Sigmoid colon (tissue), 3 donors: ENCODE results near the gene GARRE1.
"Not testable (repeated sequence)": the region's sequence is repeated elsewhere in the genome, so short reads cannot be mapped to it uniquely, and the experiment has no call there.

ENCODE experiments used
- POLR2A ChIP-seq, 2 donors: fragments of 450-650 bp; IDR thresholded peaks; one replicate each; pipeline ENCODE4 v1.6.1; 2016; ENCODE audit warnings: antibody characterized with exemption in 2 of 2, mild to moderate bottlenecking in 2 of 2, moderate library complexity in 2 of 2
- TF ChIP-seq, protein P1 (sequence below), 4 experiments: fragments of 450-650 bp in 3 of 4; fragments of 200-600 bp in 1 of 4; IDR thresholded peaks; one replicate each; pipeline ENCODE4 v1.5.1; 2016 to 2019; ENCODE audit warnings: antibody characterized with exemption in 4 of 4, mild to moderate bottlenecking in 3 of 4, moderate library complexity in 2 of 4

DNA sequence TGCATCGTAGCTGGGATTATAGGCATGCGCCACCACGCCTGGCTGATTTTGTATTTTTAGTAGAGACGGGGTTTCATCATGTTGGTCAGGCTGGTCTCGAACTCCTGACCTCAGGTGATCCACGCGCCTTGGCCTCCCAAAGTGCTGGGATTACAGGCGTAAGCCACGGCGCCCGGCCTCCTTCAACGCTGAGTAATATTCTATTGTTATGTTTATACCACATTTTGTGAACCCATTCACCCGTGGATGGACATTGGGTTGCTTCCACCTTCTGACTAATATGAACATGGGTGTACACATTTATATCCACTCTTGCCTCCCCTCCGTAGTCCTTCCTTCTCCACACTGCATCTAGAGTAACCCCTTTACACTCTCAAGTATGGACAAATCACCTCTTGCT is 1.2 kb upstream of the GARRE1 start:
- TF ChIP-seq POLR2A (IDR thresholded peaks at IDR 0.05) = not testable (repeated sequence)
- TF ChIP-seq, protein P1, sequence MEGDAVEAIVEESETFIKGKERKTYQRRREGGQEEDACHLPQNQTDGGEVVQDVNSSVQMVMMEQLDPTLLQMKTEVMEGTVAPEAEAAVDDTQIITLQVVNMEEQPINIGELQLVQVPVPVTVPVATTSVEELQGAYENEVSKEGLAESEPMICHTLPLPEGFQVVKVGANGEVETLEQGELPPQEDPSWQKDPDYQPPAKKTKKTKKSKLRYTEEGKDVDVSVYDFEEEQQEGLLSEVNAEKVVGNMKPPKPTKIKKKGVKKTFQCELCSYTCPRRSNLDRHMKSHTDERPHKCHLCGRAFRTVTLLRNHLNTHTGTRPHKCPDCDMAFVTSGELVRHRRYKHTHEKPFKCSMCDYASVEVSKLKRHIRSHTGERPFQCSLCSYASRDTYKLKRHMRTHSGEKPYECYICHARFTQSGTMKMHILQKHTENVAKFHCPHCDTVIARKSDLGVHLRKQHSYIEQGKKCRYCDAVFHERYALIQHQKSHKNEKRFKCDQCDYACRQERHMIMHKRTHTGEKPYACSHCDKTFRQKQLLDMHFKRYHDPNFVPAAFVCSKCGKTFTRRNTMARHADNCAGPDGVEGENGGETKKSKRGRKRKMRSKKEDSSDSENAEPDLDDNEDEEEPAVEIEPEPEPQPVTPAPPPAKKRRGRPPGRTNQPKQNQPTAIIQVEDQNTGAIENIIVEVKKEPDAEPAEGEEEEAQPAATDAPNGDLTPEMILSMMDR (IDR thresholded peaks at IDR 0.05) = not testable (repeated sequence)
